Liver (tissue), 9 donors: ENCODE data around the gene GPR132. TPM values are rescaled to one million over a fixed set of nuclear protein-coding genes. Genes with fewer than 3 reads are reported as not detected.
A peak's percentile ranks its signal among the peaks of the same experiment; 100 is the strongest.

Experiments used
- DNase-seq: peaks from one replicate; pipeline ENCODE4 v3.0.0-alpha.2; 2017; ENCODE audit warnings: low spot score
- H3K27ac ChIP-seq, 2 donors: one replicate each; pipeline ENCODE4 v1.7.0; 2013; ENCODE audit warnings: inconsistent platforms in 2 of 2, low read length in 2 of 2, control low read depth in 1 of 2, low read depth in 1 of 2, mild to moderate bottlenecking in 1 of 2
- H3K27me3 ChIP-seq, 4 donors: one replicate each; pipeline versions ENCODE4 v1.6.1 to v1.7.0; 2013; ENCODE audit warnings: low read length in 3 of 4, inconsistent platforms in 1 of 4, mild to moderate bottlenecking in 1 of 4, moderate library complexity in 1 of 4; ENCODE audit not compliant: control insufficient read depth in 4 of 4, insufficient read depth in 4 of 4
- H3K36me3 ChIP-seq, 4 donors: one replicate each; pipeline versions ENCODE4 v1.6.1 to v1.7.0; 2013; ENCODE audit warnings: low read length in 3 of 4, mild to moderate bottlenecking in 3 of 4, low read depth in 1 of 4, moderate library complexity in 1 of 4; ENCODE audit not compliant: control insufficient read depth in 4 of 4, insufficient read depth in 3 of 4
- H3K4me1 ChIP-seq, 4 donors: one replicate each; pipeline versions ENCODE4 v1.6.1 to v1.7.0; 2013; ENCODE audit warnings: low read length in 3 of 4, mild to moderate bottlenecking in 3 of 4, moderate library complexity in 1 of 4; ENCODE audit not compliant: control insufficient read depth in 4 of 4, insufficient read depth in 4 of 4
- H3K4me3 ChIP-seq, 3 donors: one replicate each; pipeline versions ENCODE4 v1.6.1 to v1.7.0; 2013; ENCODE audit warnings: low read length in 3 of 3, control low read depth in 1 of 3, low read depth in 1 of 3, mild to moderate bottlenecking in 1 of 3
- H3K9ac ChIP-seq, 2 donors: one replicate each; pipeline ENCODE4 v1.7.0; 2013; ENCODE audit warnings: low read length in 2 of 2, mild to moderate bottlenecking in 2 of 2, moderate library complexity in 2 of 2, control low read depth in 1 of 2, low read depth in 1 of 2
- H3K9me3 ChIP-seq, 4 donors: one replicate each; pipeline versions ENCODE4 v1.6.1 to v1.7.0; 2013; ENCODE audit warnings: low read length in 3 of 4; ENCODE audit not compliant: control insufficient read depth in 4 of 4
- ATF3 ChIP-seq: IDR thresholded peaks from 2 replicates; pipeline ENCODE4 v1.6.1; 2016; ENCODE audit warnings: antibody characterized with exemption
- EGR1 ChIP-seq, 2 donors: IDR thresholded peaks; 2 replicates each; pipeline ENCODE4 v1.6.1; 2016 to 2018; ENCODE audit warnings: antibody characterized with exemption in 2 of 2, low read depth in 2 of 2
- FOXA1 ChIP-seq: IDR thresholded peaks from 2 replicates; pipeline ENCODE4 v1.6.1; 2016; ENCODE audit warnings: antibody characterized with exemption
- GABPA ChIP-seq, 2 donors: IDR thresholded peaks in 1 of 2; conservative IDR thresholded peaks in 1 of 2; 2 replicates each; pipeline ENCODE4 v1.6.1; 2016; ENCODE audit warnings: antibody characterized with exemption in 2 of 2, mild to moderate bottlenecking in 1 of 2, moderate library complexity in 1 of 2
- HNF4A ChIP-seq, 2 donors: conservative IDR thresholded peaks; 2 replicates each; pipeline ENCODE4 v1.6.1; 2016; ENCODE audit warnings: antibody characterized with exemption in 2 of 2, mild to moderate bottlenecking in 2 of 2
- JUND ChIP-seq, 2 donors: IDR thresholded peaks; 2 replicates each; pipeline ENCODE4 v1.6.1; 2016; ENCODE audit warnings: antibody characterized with exemption in 2 of 2
- RAD21 ChIP-seq, 2 donors: IDR thresholded peaks; 2 replicates each; pipeline ENCODE4 v1.6.1; 2016; ENCODE audit warnings: antibody characterized with exemption in 2 of 2, mild to moderate bottlenecking in 2 of 2
- REST ChIP-seq: IDR thresholded peaks from 2 replicates; pipeline ENCODE4 v1.6.1; 2016; ENCODE audit warnings: antibody characterized with exemption, mild to moderate bottlenecking
- RXRA ChIP-seq, 2 donors: IDR thresholded peaks; 2 replicates each; pipeline ENCODE4 v1.6.1; 2017 to 2018; ENCODE audit warnings: antibody characterized with exemption in 2 of 2, mild to moderate bottlenecking in 1 of 2
- WGBS: extraction: QIAGEN DNeasy Blood & Tissue Kit; methylation state at CpG from one replicate; pipeline ENCODE4 v1.1.7; 2013; 5-methylcytosine and 5-hydroxymethylcytosine counted together
- polyA plus RNA-seq, 2 donors: library from polyadenylated mRNA; stranded (reverse) in 1 of 2; unstranded in 1 of 2; fragments of 200-250 nt in 1 of 2; fragments of >200 nt in 1 of 2; fragmentation: Nextera tagmentation in 1 of 2; extraction: Ambion mirVana in 1 of 2; gene quantifications; one replicate each; pipeline versions ENCODE4 v1.2.1 to v1.2.3, GENCODE V29; 2013 to 2015
- total RNA-seq, 2 donors: library from RNA; depleted of rRNA; stranded (reverse); fragments of >200 nt; gene quantifications; one replicate each; pipeline ENCODE4 v1.2.3, GENCODE V29; 2014
- TF ChIP-seq, protein P1 (sequence below): IDR thresholded peaks from 2 replicates; pipeline ENCODE4 v1.6.1; 2016; ENCODE audit warnings: antibody characterized with exemption
- TF ChIP-seq, protein P2 (sequence below): fragments of 150-350 bp; IDR thresholded peaks from 2 replicates; pipeline ENCODE4 v1.5.1; 2017; ENCODE audit warnings: improper control_type of control experiment, low read depth, low read length; ENCODE audit not compliant: missing input control
- TF ChIP-seq, protein P3 (sequence below): IDR thresholded peaks from 2 replicates; pipeline ENCODE4 v1.6.1; 2016; ENCODE audit warnings: antibody characterized with exemption
- donor health status: healthy.
- donor health status: healthy.
- donor health status: healthy.
- donor health status: healthy.
- donor health status: healthy.

Gene GPR132
- total and polyA plus RNA-seq, 4 donors = 0.32 to 1.2 (median 0.75) TPM

- Histone ChIP-seq H3K27me3 (no peaks in the 10 kb centered on the region), H3K4me1 (peaks cover 0 to 3% (median 1%) of the 10 kb centered on the region in 4 donors), H3K27ac (no peak overlapping the region), H3K4me3 (no peak overlapping the region), H3K9ac (no peak overlapping the region), H3K36me3 (no peaks in the 10 kb centered on the region), H3K9me3 (no peaks in the 10 kb centered on the region)
- WGBS = 91% methylated on average over 9 of the region's 9 CpGs
- TF ChIP-seq, protein P1, sequence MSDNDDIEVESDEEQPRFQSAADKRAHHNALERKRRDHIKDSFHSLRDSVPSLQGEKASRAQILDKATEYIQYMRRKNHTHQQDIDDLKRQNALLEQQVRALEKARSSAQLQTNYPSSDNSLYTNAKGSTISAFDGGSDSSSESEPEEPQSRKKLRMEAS = no peak
- TF ChIP-seq EGR1 (IDR thresholded peaks at IDR 0.05; ENCODE audit: low read depth in 2 of 2) = no peak
- no peak for TF ChIP-seq RXRA (IDR thresholded peaks at IDR 0.05)
- no peak for TF ChIP-seq REST
- TF ChIP-seq ATF3 = no peak
- no peak for TF ChIP-seq FOXA1
- TF ChIP-seq, protein P2, sequence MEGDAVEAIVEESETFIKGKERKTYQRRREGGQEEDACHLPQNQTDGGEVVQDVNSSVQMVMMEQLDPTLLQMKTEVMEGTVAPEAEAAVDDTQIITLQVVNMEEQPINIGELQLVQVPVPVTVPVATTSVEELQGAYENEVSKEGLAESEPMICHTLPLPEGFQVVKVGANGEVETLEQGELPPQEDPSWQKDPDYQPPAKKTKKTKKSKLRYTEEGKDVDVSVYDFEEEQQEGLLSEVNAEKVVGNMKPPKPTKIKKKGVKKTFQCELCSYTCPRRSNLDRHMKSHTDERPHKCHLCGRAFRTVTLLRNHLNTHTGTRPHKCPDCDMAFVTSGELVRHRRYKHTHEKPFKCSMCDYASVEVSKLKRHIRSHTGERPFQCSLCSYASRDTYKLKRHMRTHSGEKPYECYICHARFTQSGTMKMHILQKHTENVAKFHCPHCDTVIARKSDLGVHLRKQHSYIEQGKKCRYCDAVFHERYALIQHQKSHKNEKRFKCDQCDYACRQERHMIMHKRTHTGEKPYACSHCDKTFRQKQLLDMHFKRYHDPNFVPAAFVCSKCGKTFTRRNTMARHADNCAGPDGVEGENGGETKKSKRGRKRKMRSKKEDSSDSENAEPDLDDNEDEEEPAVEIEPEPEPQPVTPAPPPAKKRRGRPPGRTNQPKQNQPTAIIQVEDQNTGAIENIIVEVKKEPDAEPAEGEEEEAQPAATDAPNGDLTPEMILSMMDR = no peak
- no peak for TF ChIP-seq JUND (IDR thresholded peaks at IDR 0.05)
- DNase-seq = no peak
Observed at GRCh38 chr14:105046891-105047282, 18.3 kb downstream of the GPR132 start.

DNA sequence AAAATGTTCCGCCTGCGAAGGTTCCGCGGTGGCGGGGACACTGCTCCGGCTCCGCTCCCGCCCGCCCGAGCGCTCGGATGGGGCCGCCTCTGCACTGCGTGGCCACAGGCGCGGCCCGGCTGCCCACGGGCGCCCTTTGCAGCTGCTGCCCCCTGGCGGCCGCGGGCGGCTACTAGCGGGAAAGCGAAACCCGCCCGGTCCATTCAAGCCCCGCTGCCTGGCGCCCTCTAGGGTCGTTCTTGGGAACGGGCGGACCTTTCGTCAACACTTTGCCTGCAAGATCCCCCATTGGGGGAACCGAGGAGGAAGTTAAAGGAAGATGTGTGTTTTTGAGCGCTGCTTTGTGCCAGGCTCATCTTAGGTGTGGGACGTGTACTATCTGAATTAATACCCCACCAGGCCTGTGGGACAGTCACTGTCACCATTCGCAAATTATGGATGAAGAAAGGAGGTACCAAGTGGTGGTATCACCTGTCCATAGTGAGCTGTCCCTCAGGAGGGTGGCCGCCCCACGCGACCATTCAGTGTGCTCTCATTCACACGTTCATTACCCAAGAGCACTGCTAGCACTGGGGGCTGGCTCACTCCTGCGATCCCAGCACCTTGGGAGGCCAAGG lies 19.4 kb downstream of the GPR132 start:
- H3K9me3 ChIP-seq = no peaks in the 10 kb centered on the region
- H3K9ac ChIP-seq = no peak overlapping the region
- 4% methylated on average over 42 of the region's 42 CpGs for WGBS
- TF ChIP-seq, protein P2 = peak; percentile 100
- peak; percentile 90 to 93 for TF ChIP-seq RAD21 (IDR thresholded peaks at IDR 0.05)
- TF ChIP-seq GABPA (IDR thresholded peaks at IDR 0.05 in 1 of 2, conservative IDR thresholded peaks at IDR 0.05 in 1 of 2) = no peak
- no peak for TF ChIP-seq REST
- TF ChIP-seq, protein P1 = no peak
- no peak for TF ChIP-seq ATF3
- TF ChIP-seq, protein P3, sequence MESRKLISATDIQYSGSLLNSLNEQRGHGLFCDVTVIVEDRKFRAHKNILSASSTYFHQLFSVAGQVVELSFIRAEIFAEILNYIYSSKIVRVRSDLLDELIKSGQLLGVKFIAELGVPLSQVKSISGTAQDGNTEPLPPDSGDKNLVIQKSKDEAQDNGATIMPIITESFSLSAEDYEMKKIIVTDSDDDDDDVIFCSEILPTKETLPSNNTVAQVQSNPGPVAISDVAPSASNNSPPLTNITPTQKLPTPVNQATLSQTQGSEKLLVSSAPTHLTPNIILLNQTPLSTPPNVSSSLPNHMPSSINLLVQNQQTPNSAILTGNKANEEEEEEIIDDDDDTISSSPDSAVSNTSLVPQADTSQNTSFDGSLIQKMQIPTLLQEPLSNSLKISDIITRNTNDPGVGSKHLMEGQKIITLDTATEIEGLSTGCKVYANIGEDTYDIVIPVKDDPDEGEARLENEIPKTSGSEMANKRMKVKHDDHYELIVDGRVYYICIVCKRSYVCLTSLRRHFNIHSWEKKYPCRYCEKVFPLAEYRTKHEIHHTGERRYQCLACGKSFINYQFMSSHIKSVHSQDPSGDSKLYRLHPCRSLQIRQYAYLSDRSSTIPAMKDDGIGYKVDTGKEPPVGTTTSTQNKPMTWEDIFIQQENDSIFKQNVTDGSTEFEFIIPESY = no peak
- TF ChIP-seq HNF4A (conservative IDR thresholded peaks at IDR 0.05) = peak in 1 of 2 donors; percentile 5
- no peak overlapping the region for H3K27ac ChIP-seq
- H3K27me3 ChIP-seq = no peaks in the 10 kb centered on the region
- H3K4me3 ChIP-seq = no peak overlapping the region
- no peaks in the 10 kb centered on the region for H3K36me3 ChIP-seq
- peaks cover 0 to 3% (median 1%) of the 10 kb centered on the region in 4 donors for H3K4me1 ChIP-seq
- DNase-seq = peak; percentile 96
